COR-L47 (cell line): ENCODE results near the gene SPINK9.

Experiments
- DNase-seq: peaks from one replicate; lab custom pipeline; 2025; lab: John Stamatoyannopoulos, UW

The SPINK9 gene, protein sequence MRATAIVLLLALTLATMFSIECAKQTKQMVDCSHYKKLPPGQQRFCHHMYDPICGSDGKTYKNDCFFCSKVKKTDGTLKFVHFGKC

DNA sequence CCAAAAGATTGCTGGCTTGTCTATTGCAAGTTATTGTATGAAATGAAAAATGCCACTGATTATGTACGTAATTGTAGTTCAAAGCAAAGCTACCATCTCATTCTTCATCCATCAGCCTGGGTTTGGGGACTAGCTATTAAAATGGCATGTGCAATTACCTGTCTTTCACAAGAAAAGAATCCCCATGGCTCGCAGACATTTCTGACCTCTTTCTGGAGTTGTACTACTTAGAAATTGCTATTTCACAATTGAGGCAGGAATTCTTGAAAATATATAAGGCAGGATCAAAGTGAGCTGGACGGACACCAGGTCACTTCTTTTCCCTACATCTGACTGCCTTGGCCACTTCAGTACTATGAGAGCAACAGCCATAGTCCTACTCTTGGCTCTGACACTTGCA, at the start of gene SPINK9:
Gene SPINK9 (plus strand): TSS at position 301 of the 400 bp plus-strand sequence. CDS start 55 bp downstream, at position 356.
- DNase-seq: no peak

DNA sequence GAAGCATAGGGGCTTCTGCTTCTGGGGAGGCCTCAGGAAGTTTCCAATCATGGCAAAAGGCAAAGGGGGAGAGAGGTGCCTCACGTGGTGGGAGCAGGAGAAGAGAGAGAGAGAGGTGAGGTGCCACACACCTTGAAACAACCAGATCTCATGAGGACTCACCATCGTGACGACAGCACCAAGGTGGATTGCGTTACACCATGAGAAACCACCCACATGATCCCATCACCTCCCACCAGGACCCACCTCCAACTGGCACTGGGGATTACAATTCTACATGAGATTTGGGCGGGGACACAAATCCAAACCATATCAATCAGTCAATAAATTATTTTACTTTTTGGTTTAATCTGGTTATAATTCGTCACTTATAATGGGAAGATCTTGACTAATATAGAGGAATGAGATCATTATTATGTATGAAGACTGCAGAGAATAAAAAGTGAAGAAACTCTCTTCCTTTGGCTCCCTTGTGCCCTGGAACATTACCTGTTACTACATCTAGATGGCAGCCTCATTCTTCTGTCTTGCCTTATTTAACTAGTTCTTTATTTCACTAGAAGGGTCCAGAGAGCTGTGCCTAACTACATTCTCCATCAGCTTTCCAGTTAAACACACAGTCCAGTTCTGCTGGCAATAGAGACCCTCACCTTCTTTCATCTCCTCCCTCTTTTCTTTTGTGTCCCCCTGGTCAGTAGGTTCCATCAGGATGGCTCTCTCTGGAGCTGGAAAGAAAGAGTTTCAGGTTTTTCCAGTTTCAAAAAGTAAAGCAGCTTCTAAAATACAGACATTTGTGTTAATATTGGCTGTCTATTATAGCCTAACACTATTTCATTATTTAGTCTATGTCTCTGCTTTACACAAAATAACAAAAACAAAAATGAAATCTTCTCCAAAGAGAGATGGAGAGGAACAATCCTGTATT, 44.8 kb upstream of the SPINK9 start:
- peak; percentile 52 for DNase-seq

DNA sequence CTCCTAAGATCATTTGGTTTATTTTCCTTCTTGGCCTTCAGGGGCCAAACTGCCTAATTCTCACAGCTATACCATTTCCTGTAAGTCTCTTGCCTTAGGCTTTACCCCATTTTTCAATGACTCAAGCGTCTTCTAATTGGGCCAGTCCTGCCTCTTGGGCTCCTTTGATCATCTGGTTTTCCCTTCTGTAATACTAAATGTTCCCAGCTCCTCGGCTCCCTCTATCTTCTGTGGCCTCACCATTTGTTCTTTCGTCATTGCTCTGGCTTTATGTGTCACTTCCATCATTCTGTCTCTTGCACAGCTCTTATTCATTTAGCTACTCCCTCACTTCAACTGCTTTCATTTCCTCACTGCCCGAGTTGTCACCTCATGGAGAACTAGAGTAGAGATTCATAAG, 37.6 kb upstream of the SPINK9 start:
- DNase-seq: no peak

DNA sequence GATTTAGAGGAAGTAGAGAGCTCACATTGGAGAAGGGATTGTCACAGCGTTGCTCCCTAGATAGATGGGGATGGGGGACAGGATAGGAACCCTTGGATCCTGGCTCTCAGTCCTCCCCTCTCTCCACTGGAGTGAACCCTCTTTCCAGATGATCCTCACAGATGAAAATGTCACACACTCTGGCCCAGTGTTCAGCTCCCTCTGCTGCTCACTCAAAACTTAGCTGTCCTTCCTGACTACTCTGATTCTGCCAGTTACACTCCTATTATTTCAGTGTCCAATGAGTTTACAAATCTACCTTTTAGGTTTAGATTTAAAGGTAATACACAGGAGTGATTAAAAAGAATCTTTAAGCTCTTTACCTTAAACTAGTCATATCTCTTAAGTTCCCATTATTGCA, 28.9 kb upstream of the SPINK9 start:
- DNase-seq: no peak

DNA sequence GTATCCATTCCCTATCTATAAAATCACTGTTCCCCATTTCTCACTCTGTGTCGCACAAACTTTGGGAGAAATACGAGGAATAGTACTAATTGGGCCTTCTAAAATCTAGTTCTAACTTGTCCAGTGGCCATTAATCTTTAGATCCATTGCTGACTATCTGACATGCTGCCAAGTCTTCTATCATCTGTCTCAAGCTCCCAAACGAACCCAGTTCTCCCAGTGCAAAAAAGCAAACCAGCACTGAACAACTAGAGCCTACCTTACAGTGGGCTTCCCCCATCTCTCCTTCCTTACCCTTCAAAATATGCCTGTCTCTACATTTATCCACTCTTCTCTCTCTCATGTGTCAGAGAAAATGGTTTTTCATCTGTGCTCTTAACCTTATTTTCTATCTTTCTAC, 26.3 kb upstream of the SPINK9 start:
- no peak for DNase-seq

DNA sequence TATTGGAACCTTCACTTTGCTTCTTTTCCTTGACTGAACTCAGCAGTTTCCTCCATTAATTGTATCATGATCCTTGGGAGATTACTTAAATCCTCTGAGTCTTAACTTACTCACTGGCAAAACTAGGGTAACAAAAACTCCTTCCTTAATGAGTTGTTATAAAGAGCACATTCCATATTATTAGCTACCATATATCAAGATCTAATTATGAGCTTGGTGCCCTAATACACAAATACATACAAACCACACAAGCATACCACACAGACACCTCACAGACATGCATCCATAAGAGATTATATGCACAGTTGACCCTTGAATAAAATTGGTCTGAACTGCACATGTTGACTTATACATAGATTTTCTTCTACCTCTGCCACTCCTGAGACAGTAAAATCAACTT, 25.6 kb upstream of the SPINK9 start:
- no peak for DNase-seq

DNA sequence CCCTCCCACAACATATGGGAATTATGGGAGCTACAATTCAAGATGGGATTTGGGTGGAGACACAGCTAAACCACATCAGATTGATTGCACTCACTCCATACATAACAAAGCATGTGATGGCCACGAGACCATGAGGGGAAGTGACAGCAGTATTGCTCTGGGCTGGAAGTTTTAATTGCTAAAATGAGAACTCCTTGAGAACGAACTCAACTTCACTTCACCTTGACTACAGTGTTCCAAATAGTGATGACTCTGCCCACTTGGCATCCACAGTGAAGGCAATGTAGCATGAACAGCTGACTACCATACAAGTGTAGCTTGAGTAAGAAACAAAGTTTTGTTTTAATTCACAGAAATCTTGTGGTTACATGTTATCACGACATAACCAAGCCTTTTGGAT, 23.9 kb upstream of the SPINK9 start:
- DNase-seq: no peak

DNA sequence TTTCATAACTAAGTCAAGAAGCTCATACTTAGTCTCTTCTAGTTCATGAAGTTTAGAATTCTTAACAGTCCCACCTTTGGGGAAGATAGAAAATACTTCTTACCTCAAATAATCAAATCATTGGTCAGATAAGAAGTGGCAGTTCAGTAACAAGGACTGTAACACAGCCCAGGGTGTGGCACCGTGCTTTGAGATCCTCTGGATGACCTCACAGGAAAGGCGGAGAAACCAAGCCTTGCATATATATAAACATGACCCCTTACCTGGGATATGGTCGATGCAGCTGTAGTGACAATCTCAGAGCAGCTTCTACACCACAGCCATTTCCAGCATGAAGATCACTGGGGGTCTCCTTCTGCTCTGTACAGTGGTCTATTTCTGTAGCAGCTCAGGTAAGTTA, 23.2 kb upstream of the SPINK9 start, which contains the start of gene SPINK7:
Gene SPINK7 (plus strand): TSS at position 271 of the 400 bp plus-strand sequence. CDS start 61 bp downstream, at position 332.
- no peak for DNase-seq

DNA sequence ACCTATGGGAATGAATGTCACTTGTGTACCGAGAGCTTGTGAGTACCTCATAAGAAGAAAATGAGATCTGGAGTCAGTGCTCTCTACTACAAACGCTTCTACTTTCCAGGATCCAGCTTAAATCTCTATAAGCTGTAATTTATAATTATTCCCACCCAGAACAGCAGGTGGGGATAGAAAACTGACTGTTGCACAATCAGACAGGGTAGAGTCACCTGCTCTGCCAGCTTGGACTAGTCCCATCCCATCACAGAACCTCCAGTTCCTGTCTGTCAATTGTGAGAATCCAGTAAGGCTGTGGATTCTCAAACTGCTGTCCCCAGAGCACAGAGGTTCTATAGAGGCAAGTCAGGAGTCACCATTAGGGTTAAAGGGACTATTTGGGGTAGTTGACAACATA, 21.2 kb upstream of the SPINK9 start:
- DNase-seq: no peak

DNA sequence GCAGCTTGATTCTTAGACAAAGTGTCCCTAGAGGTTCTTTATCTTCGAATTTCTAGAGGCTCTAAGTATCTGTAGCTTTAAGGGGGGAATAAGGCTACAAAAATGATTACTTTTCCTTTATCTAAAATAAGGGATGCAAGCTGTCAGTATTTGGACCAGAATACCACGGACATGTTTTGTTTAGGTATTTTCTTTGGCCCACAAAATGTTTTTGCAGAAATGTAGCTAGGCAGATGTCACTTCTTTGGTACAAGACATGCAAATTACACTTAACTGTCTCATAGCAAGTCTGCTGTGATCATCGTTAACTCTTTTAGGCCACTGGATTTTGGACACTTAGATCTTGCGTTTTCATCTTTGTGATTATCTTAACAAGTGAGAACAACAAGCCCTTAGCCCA, 20.6 kb upstream of the SPINK9 start:
- no peak for DNase-seq

DNA sequence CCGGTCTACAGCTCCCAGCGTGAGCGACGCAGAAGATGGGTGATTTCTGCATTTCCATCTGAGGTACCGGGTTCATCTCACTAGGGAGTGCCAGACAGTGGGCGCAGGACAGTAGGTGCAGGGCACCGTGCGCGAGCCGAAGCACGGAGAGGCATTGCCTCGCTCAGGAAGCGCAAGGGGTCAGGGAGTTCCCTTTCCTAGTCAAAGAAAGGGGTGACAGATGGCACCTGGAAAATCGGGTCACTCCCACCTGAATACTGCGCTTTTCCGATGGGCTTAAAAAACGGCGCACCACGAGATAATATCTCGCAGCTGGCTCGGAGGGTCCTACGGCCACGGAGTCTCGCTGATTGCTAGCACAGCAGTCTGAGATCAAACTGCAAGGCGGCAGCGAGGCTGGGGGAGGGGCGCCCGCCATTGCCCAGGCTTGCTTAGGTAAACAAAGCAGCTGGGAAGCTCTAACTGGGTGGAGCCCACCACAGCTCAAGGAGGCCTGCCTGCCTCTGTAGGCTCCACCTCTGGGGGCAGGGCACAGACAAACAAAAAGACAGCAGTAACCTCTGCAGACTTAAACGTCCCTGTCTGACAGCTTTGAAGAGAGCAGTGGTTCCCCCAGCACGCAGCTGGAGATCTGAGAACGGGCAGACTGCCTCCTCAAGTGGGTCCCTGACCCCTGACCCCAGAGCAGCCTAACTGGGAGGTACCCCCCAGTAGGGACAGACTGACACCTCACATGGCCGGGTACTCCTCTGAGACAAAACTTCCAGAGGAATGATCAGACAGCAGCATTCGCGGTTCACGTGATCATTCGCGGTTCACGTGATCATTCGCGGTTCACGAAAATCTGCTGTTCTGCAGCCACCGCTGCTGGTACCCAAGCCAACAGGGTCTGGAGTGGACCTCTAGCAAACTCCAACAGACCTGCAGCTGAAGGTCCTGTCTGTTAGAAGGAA, 15.1 kb upstream of the SPINK9 start:
- peak; percentile 58 for DNase-seq

DNA sequence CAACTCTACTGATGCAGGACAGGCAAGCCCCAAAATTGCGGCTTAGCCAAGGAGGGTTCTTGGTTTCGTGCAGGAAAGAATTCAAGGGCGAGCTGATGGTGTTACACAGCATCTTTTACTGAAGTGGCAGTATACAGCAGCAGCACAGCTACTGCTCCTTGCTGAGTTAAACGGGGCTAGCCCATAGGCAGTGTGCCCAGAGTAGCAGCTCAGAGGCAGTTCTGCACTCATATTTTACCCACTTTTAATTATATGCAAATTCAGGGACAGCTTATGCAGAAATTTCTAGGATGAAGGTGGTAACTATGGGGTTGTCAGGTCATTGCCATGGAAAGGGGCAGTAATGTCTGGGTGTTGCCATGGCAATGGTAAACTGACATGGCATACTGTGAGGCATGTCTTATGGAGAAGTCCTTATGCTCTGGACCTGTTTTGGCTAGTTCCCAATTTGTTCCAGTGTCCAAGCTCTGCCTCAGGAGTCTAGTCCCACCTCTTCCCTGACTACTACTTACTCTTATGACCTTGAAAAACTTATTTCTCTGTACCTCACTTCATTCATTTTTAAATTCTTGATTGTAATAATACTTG, 2.0 kb upstream of the SPINK9 start:
- DNase-seq: no peak

DNA sequence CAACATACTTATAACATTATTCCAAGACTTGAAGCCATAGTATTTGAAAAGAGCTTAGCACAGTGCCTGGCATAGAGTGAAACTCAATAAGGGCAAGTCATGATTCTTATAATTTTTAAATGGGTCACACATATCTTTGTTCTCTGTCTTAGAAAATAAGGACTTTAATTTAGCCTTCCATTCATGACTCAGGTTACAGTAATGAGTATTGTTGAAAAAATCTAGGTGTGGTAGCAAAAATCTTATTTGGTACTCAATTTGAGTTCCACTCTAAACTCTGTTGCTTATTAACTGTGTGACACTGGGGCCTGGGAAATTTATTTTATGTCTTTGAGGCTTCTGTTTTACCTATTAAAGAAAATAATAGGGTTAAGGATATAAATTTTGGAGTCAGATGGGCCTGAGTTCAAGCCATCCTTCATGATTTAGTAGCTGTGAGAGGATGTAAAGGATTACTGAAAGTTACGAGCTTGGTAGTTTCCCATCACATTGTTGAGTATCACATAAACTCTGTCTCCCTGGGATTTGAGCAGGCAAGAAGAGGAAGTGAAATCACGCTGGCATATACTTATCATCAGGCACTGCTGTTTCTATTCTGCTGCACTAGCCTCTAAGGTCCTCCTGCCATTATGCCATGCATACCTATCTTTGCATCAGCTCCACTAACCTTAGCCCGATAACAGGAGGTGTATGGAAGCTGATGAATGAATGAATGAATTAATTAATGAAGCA, 1.5 kb downstream of the SPINK9 start:
- no peak for DNase-seq

DNA sequence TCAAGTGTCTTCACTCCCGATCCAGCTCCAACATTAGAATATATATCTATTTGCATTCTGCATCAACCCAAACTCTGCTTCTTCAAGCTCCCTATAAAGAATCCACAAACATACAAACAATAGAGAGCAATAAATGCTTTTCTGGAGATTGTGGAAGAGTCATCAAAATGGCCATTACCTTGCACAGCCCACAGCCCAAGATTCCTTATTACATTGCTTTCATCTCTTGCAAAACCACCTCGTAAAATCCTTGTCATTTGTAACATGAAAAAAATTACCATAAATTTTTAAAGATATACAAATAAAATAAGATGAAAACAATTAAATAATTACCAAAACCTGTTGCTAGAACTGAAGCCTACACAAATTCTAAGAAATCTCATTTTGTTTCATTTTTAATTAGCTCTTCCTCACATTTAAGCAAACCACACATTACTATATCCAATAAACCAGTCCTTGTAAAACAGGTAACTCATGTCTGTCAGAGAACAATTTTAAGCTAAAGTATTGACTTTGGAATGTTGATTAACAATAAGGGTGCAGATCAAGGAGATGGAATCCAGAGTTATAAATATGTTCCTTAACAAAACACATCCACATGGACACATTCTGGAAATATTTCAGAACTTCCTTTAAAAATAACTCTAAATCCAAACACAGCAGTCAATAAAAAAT, 7.1 kb downstream of the SPINK9 start:
- no peak for DNase-seq

DNA sequence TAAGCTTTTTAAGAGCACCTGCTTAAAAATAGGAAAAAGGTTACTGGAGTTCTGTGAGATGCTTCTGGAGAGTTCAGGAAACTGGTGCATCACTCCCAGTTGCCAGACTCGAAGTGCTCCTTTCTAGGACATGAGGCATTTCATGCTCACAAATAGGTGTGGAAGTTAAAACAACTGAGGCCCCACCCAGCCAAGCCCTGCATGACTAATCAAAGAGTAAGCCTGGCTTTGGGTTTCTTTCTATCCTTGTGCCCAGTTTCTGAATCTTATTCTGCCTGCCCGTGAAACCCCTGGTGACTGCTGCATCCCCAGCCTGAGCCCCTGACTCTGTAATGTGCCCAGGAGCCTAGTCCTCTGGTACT, 7.7 kb downstream of the SPINK9 start:
- DNase-seq: no peak

DNA sequence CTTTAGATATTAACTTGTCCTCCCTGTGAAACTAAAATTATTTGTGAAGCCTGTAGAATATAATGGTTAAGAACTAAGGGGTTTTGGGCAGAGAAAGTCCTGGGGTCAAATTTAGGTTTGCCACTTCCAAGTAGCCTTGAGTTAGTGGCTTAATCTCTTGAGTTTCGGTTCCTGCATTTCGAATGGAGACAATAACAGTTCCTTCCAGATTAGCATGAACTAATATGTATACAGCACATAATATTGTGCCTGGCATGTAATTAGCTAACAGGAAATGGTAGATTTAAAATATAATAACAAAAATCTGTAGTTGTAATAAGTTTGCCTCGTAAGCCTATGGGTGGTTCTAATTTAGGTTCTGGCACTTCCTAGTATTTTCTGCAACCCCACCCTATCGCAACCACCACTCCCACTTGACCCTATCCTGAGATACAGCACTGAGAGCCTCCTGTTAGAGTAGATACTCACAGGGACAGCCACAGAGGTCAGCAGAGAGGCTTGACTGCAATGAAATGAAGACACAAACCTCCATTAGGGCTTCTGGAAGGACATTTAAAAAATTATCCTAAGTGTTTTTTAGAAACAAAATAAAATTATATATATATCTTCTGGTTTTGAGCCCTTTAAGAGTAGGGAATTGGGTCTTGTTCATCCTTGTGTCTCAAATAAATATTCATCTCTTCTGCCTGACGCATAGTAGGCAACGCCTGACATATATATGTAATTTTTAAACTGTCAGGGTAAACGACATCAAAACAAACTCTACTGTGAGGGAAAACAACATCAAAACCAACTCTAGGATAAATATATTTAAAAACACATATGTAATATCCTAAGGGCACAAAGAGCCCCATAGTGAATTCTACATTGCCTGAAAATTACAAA, 8.5 kb downstream of the SPINK9 start:
- no peak for DNase-seq

DNA sequence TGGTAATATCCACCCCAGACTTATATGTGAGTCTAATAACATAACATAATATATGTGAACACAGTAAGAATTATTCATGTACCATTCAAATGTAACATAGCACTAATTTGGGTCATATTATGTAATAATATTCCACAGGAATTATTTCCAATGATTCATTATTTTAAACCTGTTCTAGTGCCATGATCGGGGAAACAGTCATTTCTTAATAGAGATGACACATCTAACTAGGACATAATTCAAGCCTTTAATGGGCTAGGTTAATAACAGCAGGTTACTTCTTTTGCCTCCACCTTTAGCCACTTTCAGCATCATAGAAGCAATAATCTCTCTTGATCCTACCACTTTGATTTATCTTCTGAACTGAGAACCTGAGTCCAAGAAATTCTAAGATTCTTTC, 12.3 kb downstream of the SPINK9 start:
- DNase-seq: no peak

DNA sequence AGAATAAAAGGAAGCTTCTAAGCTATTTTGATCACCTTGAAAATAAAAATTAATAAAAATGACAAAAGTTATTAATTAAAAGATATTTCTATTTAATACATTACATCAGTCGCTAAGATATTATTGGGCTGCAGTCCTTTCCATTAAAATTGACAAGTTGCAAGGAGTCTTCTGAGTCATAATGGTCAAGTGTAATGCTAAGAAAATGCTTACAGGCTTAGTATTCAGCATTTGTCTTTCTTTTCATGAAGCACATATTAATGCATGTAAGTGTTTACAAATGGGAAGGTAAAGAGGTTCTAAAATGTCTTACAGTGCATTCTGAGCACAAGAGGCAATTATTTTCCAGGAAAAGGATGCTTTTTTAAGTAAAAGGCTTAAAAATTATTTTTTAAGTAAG, 17.3 kb downstream of the SPINK9 start:
- DNase-seq: no peak

DNA sequence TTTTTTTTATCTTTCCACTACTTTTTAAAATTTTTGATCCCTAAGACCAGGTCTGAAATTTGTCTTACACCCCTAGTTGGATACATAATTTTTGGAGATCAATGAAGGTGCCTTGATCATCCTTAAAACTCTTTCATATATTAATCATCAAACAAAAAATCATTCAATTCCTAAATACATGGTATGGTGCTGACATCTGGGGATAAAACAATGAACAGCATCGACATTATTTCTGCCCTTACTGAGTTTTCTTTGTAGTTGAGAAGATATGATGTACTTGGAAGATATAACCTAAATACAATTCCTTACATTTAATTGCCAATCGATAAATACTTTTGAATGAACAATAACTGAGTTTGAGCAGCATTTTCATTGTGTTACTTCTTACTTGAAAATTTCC, 18.3 kb downstream of the SPINK9 start:
- DNase-seq: no peak

DNA sequence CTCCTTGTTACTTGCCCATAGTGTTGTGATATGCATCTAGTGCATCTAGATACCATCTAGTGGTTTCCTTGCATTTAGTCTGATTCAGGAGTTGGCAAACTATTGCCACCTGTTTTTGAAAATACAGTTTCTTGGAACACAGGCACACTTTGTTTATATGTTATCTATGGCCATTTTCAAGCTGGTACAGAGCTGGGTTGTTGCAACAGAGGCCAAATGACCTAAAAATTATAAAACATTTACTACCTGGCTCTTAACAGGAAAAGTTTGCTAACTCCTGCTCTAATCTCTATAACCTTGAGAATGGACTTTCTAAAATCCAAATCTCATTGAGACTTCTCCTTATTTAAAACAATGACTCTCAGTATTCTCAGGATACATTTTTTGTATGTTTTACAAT, 29.0 kb downstream of the SPINK9 start:
- DNase-seq: no peak
